GM23248 (cell line): ENCODE measurements around the gene ALOX5.

Source experiments
- EZH2 ChIP-seq: fragments of 200-600 bp; sonication (generic); IDR thresholded peaks from 2 replicates; pipeline ENCODE4 v1.6.1; 2018; ENCODE audit warnings: antibody characterized with exemption, mild to moderate bottlenecking; ENCODE audit not compliant: insufficient read depth, poor library complexity, severe bottlenecking
- EZH2phosphoT487 ChIP-seq: fragments of 200-600 bp; sonication (generic); IDR thresholded peaks from 2 replicates; pipeline ENCODE4 v1.6.1; 2018; ENCODE audit warnings: antibody characterized with exemption, moderate library complexity, mild to moderate bottlenecking, low read depth; ENCODE audit not compliant: insufficient read depth

DNA sequence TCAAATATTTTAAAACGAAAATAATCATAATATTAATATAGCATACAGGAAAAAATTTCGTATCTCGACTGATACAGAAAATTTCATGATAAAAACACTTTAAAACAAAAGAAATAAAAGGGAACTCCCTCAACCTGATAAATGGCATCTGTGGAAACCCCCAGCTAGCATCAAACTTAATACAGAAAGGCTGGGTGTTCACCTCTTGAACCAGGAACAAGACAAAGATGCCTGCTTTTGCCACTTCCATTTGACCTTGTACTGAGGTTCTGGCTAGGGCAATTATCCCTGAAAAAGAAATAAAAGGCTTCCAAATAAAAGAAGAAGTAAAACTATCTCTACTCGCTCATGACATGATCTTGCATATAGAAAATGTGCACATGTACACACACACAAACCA, 2.5 kb upstream of the ALOX5 start:
- TF ChIP-seq EZH2 (no peak), EZH2phosphoT487 (no peak)
